C4-2B (cell line): ENCODE measurements around the gene KRTAP12-1.

Experiments used
- H3K27ac ChIP-seq: fragments of 450-650 bp; 2 replicates; pipeline ENCODE4 v1.5.1; 2017
- CTCF ChIP-seq: fragments of 450-650 bp; conservative IDR thresholded peaks from 2 replicates; pipeline ENCODE4 v1.5.1; 2017; ENCODE audit warnings: mild to moderate bottlenecking
- ZFX ChIP-seq: fragments of 450-650 bp; IDR thresholded peaks from 2 replicates; pipeline ENCODE4 v1.6.1; 2017

Gene KRTAP12-1

GRCh38 chr21:44718093-44718492, 36.1 kb upstream of the KRTAP12-1 start:
- H3K27ac ChIP-seq: no peak overlapping the region
- TF ChIP-seq CTCF: no peak
- TF ChIP-seq ZFX: no peak

GRCh38 chr21:44716984-44717383, 35.0 kb upstream of the KRTAP12-1 start:
- TF ChIP-seq ZFX (no peak), CTCF (no peak)
- no peak overlapping the region for H3K27ac ChIP-seq

- TF ChIP-seq ZFX (no peak), CTCF (no peak)
- no peak overlapping the region for H3K27ac ChIP-seq
These were observed 32.9 kb upstream of the KRTAP12-1 start for GRCh38 chr21:44714905-44715304.

- no peak overlapping the region for H3K27ac ChIP-seq
- TF ChIP-seq CTCF (no peak), ZFX (no peak)
These were observed 31.9 kb upstream of the KRTAP12-1 start for GRCh38 chr21:44713846-44714245.

GRCh38 chr21:44713130-44713529, 31.2 kb upstream of the KRTAP12-1 start:
- no peak overlapping the region for H3K27ac ChIP-seq
- no peak for TF ChIP-seq ZFX
- TF ChIP-seq CTCF: no peak

GRCh38 chr21:44712203-44713028, 30.5 kb upstream of the KRTAP12-1 start:
- peak overlapping the region; percentile 1; the same call in 1 of the 2 replicates for H3K27ac ChIP-seq
- TF ChIP-seq CTCF (no peak), ZFX (no peak)

GRCh38 chr21:44711327-44712202, 29.6 kb upstream of the KRTAP12-1 start, which contains the start of gene TSPEAR:
TSS of gene TSPEAR (minus strand) at chr21:44711572. CDS start at chr21:44711514, 58 bp downstream.
- TF ChIP-seq CTCF (no peak; the same call in 1 of the 2 replicates), ZFX (no peak)
- peak within 1 kb of the TSS; percentile 1; the same call in 1 of the 2 replicates for H3K27ac ChIP-seq
